GM23338 (cell line): ENCODE results near the gene ZXDC. TPM values are rescaled to one million over a fixed set of nuclear protein-coding genes. Genes with fewer than 3 reads are reported as not detected.

Experiments used
- ATAC-seq: fragments of 200-7000 bp; cut with Tn5 transposase; 3 replicates; pipeline ENCODE4 v1.9.1; 2020
- DNase-seq: peaks from one replicate; pipeline ENCODE4 v3.0.0-alpha.2; 2015; ENCODE audit warnings: low spot score
- H2AFZ ChIP-seq: fragments of 200-600 bp; sonication (generic); 2 replicates; pipeline ENCODE4 v1.8.0; 2016; ENCODE audit warnings: antibody characterized with exemption, mild to moderate bottlenecking, moderate library complexity
- H3F3A ChIP-seq: fragments of 200-600 bp; sonication (generic); replicated peaks from 2 replicates; pipeline ENCODE4 v1.8.0; 2017; ENCODE audit warnings: antibody characterized with exemption, mixed run types, low read depth
- H3K27ac ChIP-seq: fragments of 200-600 bp; sonication (generic); 2 replicates; pipeline ENCODE4 v1.6.1; 2016; ENCODE audit warnings: low read depth
- H3K27me3 ChIP-seq: fragments of 200-600 bp; sonication (generic); 2 replicates; pipeline ENCODE4 v1.8.0; 2016; ENCODE audit warnings: mild to moderate bottlenecking, mixed run types, moderate library complexity; ENCODE audit not compliant: insufficient read depth
- H3K36me3 ChIP-seq: fragments of 200-600 bp; sonication (generic); 2 replicates; pipeline ENCODE4 v1.8.0; 2016; ENCODE audit warnings: mild to moderate bottlenecking; ENCODE audit not compliant: insufficient read depth
- H3K4me1 ChIP-seq: fragments of 200-600 bp; sonication (generic); 2 replicates; pipeline ENCODE4 v1.8.0; 2016; ENCODE audit warnings: mild to moderate bottlenecking, moderate library complexity; ENCODE audit not compliant: insufficient read depth
- H3K4me2 ChIP-seq: fragments of 200-600 bp; sonication (generic); 2 replicates; pipeline ENCODE4 v1.7.1; 2017; ENCODE audit warnings: mixed run types
- H3K4me3 ChIP-seq: fragments of 200-600 bp; sonication (generic); 2 replicates; pipeline ENCODE4 v1.6.1; 2016; ENCODE audit warnings: mixed run types
- H3K79me2 ChIP-seq: fragments of 200-600 bp; sonication (generic); replicated peaks from 2 replicates; pipeline ENCODE4 v1.8.0; 2017; ENCODE audit warnings: mild to moderate bottlenecking; ENCODE audit not compliant: insufficient read depth
- H3K9me2 ChIP-seq: fragments of 200-600 bp; sonication (generic); 2 replicates; pipeline ENCODE4 v1.8.0; 2017; ENCODE audit not compliant: insufficient read depth
- H4K20me1 ChIP-seq: fragments of 200-600 bp; sonication (generic); replicated peaks from 2 replicates; pipeline ENCODE4 v1.8.0; 2017; ENCODE audit warnings: mild to moderate bottlenecking; ENCODE audit not compliant: insufficient read depth
- H3K27ac Mint-ChIP-seq: 2 replicates; pipeline ENCODE4 v1.8.0; 2020; ENCODE audit warnings: inconsistent platforms, mild to moderate bottlenecking, moderate library complexity, mixed read lengths
- H3K27me3 Mint-ChIP-seq: 3 replicates; pipeline ENCODE4 v1.8.0; 2022; ENCODE audit warnings: low read depth, mild to moderate bottlenecking, moderate library complexity, mixed read lengths, inconsistent platforms; ENCODE audit not compliant: insufficient read depth, poor library complexity
- H3K36me3 Mint-ChIP-seq: 3 replicates; pipeline ENCODE4 v1.8.0; 2021; ENCODE audit warnings: low read depth, mild to moderate bottlenecking, inconsistent platforms, moderate library complexity, mixed read lengths
- H3K4me1 Mint-ChIP-seq: 3 replicates; pipeline ENCODE4 v1.8.0; 2020; ENCODE audit warnings: mild to moderate bottlenecking, inconsistent platforms, mixed read lengths
- H3K4me3 Mint-ChIP-seq: 3 replicates; pipeline ENCODE4 v1.8.0; 2021; ENCODE audit warnings: moderate library complexity, mild to moderate bottlenecking, inconsistent platforms, mixed read lengths
- H3K9me3 Mint-ChIP-seq: 3 replicates; pipeline ENCODE4 v1.8.0; 2020; ENCODE audit warnings: moderate library complexity, mild to moderate bottlenecking, inconsistent platforms, mixed read lengths
- ETS1 ChIP-seq: IDR thresholded peaks from 2 replicates; pipeline ENCODE4 v1.6.1; 2016; ENCODE audit warnings: antibody characterized with exemption
- EZH2 ChIP-seq: fragments of 200-600 bp; sonication (generic); IDR thresholded peaks from one replicate; pipeline ENCODE4 v1.8.0; 2017; ENCODE audit warnings: antibody characterized with exemption, mild to moderate bottlenecking, low read depth; ENCODE audit not compliant: unreplicated experiment
- JUNB ChIP-seq: IDR thresholded peaks from one replicate; pipeline ENCODE4 v1.6.1; 2016; ENCODE audit warnings: antibody characterized with exemption; ENCODE audit not compliant: unreplicated experiment
- NANOG ChIP-seq: IDR thresholded peaks from 2 replicates; pipeline ENCODE4 v1.6.1; 2016; ENCODE audit warnings: antibody characterized with exemption, borderline replicate concordance
- POLR2AphosphoS5 ChIP-seq: IDR thresholded peaks from 2 replicates; pipeline ENCODE4 v1.6.1; 2016; ENCODE audit warnings: antibody characterized with exemption, low read depth
- ZNF331 ChIP-seq: fragments of 250-450 bp; sonication (Bioruptor Pico); IDR thresholded peaks from 2 replicates; pipeline ENCODE4 v1.5.0; 2020; ENCODE audit warnings: low read depth, mild to moderate bottlenecking, moderate library complexity
- polyA plus RNA-seq: library from polyadenylated mRNA; unstranded; fragments of >200 nt; fragmentation: Nextera tagmentation; extraction: Ambion mirVana; gene quantifications from 2 replicates; pipeline ENCODE4 v1.2.1, GENCODE V29; 2016
- total RNA-seq: library from RNA; depleted of rRNA; stranded (reverse); fragments of >200 nt; shearing (Covaris generic); gene quantifications from 2 replicates; pipeline ENCODE4 v1.2.3, GENCODE V29; 2014
- TF ChIP-seq, protein P1 (sequence below), 2 experiments: fragments of 200-600 bp in 1 of 2; sonication (generic) in 1 of 2; conservative IDR thresholded peaks; 2 replicates each; pipeline versions ENCODE4 v1.5.1 to v1.6.1; 2016 to 2017; ENCODE audit warnings: antibody characterized with exemption in 2 of 2, low read depth in 2 of 2, mild to moderate bottlenecking in 2 of 2, moderate library complexity in 1 of 2
- TF ChIP-seq, protein P2 (sequence below): fragments of 250-450 bp; sonication (Bioruptor Pico); IDR thresholded peaks from 2 replicates; pipeline ENCODE4 v1.5.0; 2020; ENCODE audit warnings: mild to moderate bottlenecking, moderate library complexity

The ZXDC gene
- total and polyA plus RNA-seq, 2 experiments from 2014 or later, result 5.7 to 45.1 TPM

GRCh38 chr3:126414406-126414805 is 61.3 kb downstream of the ZXDC start:
- H3K79me2 ChIP-seq, result no peaks in the 10 kb centered on the region
- no peaks in the 10 kb centered on the region for H3K36me3 Mint-ChIP-seq
- no peak overlapping the region for H2AFZ ChIP-seq
- peaks cover 12% of the 10 kb centered on the region for H3K4me1 Mint-ChIP-seq
- no peak overlapping the region for H3K27ac ChIP-seq
- TF ChIP-seq NANOG, result no peak
- TF ChIP-seq, protein P1, sequence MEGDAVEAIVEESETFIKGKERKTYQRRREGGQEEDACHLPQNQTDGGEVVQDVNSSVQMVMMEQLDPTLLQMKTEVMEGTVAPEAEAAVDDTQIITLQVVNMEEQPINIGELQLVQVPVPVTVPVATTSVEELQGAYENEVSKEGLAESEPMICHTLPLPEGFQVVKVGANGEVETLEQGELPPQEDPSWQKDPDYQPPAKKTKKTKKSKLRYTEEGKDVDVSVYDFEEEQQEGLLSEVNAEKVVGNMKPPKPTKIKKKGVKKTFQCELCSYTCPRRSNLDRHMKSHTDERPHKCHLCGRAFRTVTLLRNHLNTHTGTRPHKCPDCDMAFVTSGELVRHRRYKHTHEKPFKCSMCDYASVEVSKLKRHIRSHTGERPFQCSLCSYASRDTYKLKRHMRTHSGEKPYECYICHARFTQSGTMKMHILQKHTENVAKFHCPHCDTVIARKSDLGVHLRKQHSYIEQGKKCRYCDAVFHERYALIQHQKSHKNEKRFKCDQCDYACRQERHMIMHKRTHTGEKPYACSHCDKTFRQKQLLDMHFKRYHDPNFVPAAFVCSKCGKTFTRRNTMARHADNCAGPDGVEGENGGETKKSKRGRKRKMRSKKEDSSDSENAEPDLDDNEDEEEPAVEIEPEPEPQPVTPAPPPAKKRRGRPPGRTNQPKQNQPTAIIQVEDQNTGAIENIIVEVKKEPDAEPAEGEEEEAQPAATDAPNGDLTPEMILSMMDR (conservative IDR thresholded peaks at IDR 0.05; ENCODE audit: low read depth in 2 of 2), result no peak
- TF ChIP-seq ZNF331 (CRISPR knock-in tag), result no peak
- H3K27me3 Mint-ChIP-seq, result peaks cover 3% of the 10 kb centered on the region
- H3K27me3 ChIP-seq, result no peaks in the 10 kb centered on the region
- ATAC-seq (no peak), DNase-seq (no peak)
- no peak overlapping the region for H3K4me3 ChIP-seq
- no peak overlapping the region for H3K4me3 Mint-ChIP-seq
- H3K36me3 ChIP-seq, result no peaks in the 10 kb centered on the region
- no peak overlapping the region for H3K4me2 ChIP-seq
- H3K27ac Mint-ChIP-seq, result no peak overlapping the region
- H3K9me2 ChIP-seq, result no peaks in the 10 kb centered on the region
- no peaks in the 10 kb centered on the region for H3K9me3 Mint-ChIP-seq
- H4K20me1 ChIP-seq, result no peaks in the 10 kb centered on the region
- H3K4me1 ChIP-seq, result peaks cover 6% of the 10 kb centered on the region; the same call in 1 of the 2 replicates
- no peaks in the 10 kb centered on the region for H3F3A ChIP-seq

- no peak for ATAC-seq
- Histone ChIP-seq H4K20me1 (no peaks in the 10 kb centered on the region), H3K4me3 (no peak overlapping the region), H3K9me2 (no peaks in the 10 kb centered on the region), H3K79me2 (no peaks in the 10 kb centered on the region), H3K36me3 (no peaks in the 10 kb centered on the region), H3K27me3 (no peaks in the 10 kb centered on the region), H3F3A (no peaks in the 10 kb centered on the region), H3K4me1 (peaks cover 6% of the 10 kb centered on the region; the same call in 1 of the 2 replicates), H3K4me2 (no peak overlapping the region), H2AFZ (no peak overlapping the region), H3K27ac (no peak overlapping the region)
- DNase-seq, result no peak
- no peak overlapping the region for H3K27ac Mint-ChIP-seq
- no peaks in the 10 kb centered on the region for H3K9me3 Mint-ChIP-seq
- H3K36me3 Mint-ChIP-seq, result no peaks in the 10 kb centered on the region
- no peak overlapping the region for H3K4me3 Mint-ChIP-seq
- peaks cover 11% of the 10 kb centered on the region for H3K4me1 Mint-ChIP-seq
- H3K27me3 Mint-ChIP-seq, result peaks cover 3% of the 10 kb centered on the region
- no peak for TF ChIP-seq EZH2
- TF ChIP-seq ETS1, result no peak
- TF ChIP-seq, protein P1 (conservative IDR thresholded peaks at IDR 0.05; ENCODE audit: low read depth in 2 of 2), result no peak
- no peak for TF ChIP-seq JUNB
- TF ChIP-seq POLR2AphosphoS5, result no peak
- TF ChIP-seq, protein P2, sequence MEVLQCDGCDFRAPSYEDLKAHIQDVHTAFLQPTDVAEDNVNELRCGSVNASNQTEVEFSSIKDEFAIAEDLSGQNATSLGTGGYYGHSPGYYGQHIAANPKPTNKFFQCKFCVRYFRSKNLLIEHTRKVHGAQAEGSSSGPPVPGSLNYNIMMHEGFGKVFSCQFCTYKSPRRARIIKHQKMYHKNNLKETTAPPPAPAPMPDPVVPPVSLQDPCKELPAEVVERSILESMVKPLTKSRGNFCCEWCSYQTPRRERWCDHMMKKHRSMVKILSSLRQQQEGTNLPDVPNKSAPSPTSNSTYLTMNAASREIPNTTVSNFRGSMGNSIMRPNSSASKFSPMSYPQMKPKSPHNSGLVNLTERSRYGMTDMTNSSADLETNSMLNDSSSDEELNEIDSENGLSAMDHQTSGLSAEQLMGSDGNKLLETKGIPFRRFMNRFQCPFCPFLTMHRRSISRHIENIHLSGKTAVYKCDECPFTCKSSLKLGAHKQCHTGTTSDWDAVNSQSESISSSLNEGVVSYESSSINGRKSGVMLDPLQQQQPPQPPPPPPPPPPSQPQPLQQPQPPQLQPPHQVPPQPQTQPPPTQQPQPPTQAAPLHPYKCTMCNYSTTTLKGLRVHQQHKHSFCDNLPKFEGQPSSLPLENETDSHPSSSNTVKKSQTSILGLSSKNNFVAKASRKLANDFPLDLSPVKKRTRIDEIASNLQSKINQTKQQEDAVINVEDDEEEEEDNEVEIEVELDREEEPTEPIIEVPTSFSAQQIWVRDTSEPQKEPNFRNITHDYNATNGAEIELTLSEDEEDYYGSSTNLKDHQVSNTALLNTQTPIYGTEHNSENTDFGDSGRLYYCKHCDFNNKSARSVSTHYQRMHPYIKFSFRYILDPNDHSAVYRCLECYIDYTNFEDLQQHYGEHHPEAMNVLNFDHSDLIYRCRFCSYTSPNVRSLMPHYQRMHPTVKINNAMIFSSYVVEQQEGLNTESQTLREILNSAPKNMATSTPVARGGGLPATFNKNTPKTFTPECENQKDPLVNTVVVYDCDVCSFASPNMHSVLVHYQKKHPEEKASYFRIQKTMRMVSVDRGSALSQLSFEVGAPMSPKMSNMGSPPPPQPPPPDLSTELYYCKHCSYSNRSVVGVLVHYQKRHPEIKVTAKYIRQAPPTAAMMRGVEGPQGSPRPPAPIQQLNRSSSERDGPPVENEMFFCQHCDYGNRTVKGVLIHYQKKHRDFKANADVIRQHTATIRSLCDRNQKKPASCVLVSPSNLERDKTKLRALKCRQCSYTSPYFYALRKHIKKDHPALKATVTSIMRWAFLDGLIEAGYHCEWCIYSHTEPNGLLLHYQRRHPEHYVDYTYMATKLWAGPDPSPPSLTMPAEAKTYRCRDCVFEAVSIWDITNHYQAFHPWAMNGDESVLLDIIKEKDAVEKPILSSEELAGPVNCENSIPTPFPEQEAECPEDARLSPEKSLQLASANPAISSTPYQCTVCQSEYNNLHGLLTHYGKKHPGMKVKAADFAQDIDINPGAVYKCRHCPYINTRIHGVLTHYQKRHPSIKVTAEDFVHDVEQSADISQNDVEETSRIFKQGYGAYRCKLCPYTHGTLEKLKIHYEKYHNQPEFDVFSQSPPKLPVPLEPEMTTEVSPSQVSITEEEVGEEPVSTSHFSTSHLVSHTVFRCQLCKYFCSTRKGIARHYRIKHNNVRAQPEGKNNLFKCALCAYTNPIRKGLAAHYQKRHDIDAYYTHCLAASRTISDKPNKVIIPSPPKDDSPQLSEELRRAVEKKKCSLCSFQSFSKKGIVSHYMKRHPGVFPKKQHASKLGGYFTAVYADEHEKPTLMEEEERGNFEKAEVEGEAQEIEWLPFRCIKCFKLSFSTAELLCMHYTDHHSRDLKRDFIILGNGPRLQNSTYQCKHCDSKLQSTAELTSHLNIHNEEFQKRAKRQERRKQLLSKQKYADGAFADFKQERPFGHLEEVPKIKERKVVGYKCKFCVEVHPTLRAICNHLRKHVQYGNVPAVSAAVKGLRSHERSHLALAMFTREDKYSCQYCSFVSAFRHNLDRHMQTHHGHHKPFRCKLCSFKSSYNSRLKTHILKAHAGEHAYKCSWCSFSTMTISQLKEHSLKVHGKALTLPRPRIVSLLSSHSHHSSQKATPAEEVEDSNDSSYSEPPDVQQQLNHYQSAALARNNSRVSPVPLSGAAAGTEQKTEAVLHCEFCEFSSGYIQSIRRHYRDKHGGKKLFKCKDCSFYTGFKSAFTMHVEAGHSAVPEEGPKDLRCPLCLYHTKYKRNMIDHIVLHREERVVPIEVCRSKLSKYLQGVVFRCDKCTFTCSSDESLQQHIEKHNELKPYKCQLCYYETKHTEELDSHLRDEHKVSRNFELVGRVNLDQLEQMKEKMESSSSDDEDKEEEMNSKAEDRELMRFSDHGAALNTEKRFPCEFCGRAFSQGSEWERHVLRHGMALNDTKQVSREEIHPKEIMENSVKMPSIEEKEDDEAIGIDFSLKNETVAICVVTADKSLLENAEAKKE (CRISPR knock-in tag), result no peak
These were observed 62.0 kb downstream of the ZXDC start for GRCh38 chr3:126413693-126414080.
